K562 treated with DMSO at 1 percent for 12 hours (cell line): ENCODE measurements around the gene DPRX. TPM values are rescaled to one million over a fixed set of nuclear protein-coding genes. Genes with fewer than 3 reads are reported as not detected.

Experiments used
- total RNA-seq: library from RNA; unstranded; fragments of 300-600 nt; gene quantifications from 2 replicates; pipeline ENCODE4 v1.2.3, GENCODE V29; 2022; ENCODE audit not compliant: insufficient read depth

The DPRX gene
- total RNA-seq: not detected in 2 replicates

GRCh38 chr19:53631949-53632407 is at the start of gene DPRX:
DPRX (plus strand) TSS chr19:53631999; CDS start chr19:53632107, 108 bp downstream.

Other genes starting within 250 kb of the DPRX start
- gene ZNF765, start 236.8 kb upstream of the DPRX start, total RNA-seq: 3.6 and 6.8 TPM in 2 replicates
- gene ZNF761, start 200.0 kb upstream of the DPRX start, total RNA-seq: 7.2 and 11.8 TPM in 2 replicates
- 1.3 and 3.0 TPM in 2 replicates for gene ZNF813, start 164.3 kb upstream of the DPRX start, total RNA-seq
- 1.9 and 6.2 TPM in 2 replicates for gene ZNF331, start 93.9 kb upstream of the DPRX start, total RNA-seq
- 0.23 TPM in 1 of 2 replicates, not detected in the other for gene NLRP12, start 192.3 kb downstream of the DPRX start, total RNA-seq
- 16.5 and 32.0 TPM in 2 replicates for gene MYADM, start 235.9 kb downstream of the DPRX start, total RNA-seq